DMS53 treated with DMSO at 0.1 percent for 48 hours (cell line): Measurements from ENCODE around the gene TSPAN18.

Source experiments
- DNase-seq: peaks from one replicate; lab custom pipeline; 2025; ENCODE audit not compliant: unreplicated experiment; lab: John Stamatoyannopoulos, UW

Gene TSPAN18

DNA sequence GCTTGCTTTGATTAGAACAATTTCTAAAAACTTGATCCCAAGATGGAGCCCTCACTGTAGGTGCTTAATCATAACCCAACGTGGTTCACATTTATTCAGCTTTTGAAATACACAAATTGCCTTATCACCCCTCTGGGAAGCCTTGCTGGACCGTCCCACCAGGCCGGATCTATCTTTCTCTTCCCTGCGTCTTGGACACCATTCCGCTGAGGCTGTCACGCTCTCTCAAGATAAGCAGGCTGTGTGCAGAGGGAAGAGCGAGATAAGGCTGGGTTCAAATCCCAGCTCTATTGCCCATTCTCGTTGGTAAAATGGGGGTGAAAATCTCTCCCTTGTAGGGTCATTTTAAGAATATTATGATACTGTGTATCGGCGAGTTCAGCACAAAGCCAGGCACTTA is 244.4 kb downstream of the TSPAN18 start:
- no peak for DNase-seq

DNA sequence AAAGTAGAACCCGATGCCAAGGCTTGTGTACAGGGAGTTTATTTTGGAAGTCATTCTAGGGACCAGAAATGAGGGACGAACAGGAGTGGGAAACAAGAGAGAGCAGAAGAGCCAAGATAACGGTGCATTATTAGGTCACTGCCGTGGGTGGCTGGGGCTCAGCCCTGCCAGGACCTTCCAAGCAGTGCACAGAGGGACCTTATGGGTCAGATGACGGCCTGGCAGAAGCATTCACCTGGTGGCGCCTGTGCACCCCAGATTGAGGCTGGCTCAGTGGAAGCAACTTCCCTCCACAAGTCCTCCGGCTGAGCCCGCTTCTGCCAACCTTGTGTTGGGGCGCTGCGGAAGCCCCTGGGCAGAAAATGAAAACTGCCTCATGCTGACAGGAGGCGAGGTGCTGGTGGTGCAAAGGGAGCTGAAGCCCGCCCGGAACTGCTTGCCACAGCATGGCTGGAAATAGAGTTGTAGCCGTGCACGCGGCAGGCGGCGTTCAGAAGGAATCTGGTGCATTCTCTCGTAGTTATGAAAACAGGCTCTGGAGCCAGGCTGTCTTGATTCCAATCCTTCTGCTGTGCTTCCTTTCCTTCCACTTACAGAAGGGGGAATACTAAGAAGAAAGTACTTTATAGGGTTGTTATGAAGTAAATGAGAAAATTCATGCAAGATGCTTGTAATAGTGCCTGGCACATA is 246.1 kb downstream of the TSPAN18 start:
- no peak for DNase-seq

DNA sequence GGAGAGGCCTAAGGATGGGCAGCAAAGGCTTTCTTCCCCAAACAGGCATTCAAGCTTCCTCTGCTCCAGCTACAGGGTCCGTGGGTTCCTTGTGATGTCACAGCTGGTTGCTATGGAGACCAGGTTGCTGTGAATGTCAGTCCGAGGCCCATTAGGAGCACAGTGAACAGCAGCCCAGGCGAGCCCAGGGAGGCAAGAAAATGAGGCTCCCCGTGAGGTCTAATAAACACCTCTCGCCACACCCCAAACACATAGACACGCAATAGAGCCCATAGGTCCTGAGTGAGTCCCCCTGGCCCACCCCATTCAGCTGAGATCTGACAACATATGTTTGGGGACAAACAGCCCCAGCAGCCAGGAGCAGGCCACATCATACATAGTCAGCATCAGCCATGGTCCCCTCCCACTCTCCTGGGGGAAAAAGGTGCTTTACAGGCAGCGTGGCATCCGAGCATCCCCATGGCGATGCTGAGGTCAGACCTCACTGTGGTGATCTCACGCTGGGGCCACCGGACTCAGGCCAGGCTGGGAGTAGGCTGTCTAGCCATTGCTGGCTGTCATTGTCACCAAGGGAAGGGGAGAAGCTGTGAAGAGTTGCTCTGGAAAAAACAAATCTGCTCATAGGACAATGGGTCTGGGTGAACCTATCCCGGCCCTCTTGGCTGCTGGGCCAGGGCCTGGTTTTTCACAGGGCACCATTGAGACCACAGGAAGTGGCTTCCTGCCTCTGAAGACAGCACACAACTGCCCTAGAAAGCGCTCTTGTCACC is 247.1 kb downstream of the TSPAN18 start:
- DNase-seq = no peak

DNA sequence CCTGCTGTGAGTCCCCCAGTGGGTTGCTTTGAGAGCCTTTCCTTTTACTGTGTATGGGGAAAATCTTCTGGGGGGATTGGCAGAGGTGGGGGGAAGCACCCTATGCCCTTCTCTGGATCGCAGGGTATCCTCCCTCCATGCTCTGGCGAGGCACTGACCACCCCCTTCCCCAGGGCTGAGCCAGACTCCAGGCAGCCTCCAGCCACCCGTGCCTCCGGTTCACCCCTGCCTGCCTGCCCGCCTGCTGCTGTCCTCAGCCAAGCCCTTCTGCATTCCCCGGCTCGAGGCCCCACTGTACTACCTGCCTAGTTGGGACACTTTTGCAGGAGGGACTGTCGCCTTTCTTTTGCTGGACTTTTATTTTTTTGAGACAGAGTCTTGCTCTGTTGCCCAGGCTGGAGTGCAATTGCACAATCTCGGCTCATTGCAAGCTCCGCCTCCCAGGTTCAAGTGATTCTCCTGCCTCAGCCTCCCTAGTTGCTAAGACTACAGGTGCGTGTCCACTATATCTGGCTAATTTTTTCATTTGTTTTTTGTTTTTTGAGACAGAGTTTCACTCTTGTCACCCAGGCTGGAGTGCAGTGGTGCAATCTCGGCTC is 247.7 kb downstream of the TSPAN18 start:
- no peak for DNase-seq

DNA sequence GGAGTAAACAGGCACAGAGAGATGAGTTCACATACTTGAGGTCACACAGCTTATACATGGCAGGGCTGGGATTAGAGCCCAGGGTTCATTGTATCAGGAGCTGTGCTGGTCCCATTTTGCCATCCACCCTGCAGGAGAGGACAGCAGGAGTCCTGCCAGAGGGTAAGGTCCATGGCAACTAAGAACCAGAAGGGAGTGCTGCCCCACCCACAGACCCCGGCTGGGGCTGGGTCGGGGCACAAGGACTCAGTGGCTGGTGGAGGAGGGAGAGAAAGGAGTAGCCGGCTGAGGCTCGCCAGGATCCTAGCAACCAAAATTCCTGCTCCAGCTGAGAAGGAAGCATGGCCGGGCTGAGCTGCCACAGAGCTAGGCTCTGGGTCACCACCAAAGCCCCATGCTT is 249.8 kb downstream of the TSPAN18 start:
- no peak for DNase-seq

DNA sequence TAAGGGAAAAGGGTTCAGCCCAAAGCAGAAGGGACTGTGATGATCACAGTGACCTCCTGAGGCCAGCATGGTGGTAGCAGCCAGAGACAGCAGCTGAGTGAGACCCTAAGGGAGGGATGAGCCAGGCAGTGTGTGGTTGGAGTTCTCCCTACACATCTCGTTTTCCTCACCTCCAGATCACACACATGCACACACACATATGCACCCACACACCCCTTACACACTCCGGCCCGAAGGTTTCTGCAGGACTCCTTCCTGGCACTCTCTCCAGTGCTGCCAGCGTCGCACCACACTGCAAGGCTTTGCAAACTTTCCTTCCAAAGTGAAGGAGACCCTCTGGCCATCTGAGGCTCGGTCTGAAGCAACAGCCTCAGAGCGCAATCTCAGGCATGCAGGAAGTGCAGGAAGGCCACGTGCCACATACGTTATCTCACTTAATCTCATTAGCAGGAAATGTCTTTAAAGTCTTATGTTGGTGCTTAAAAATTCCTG is 250.8 kb downstream of the TSPAN18 start:
- peak; percentile 29 for DNase-seq

DNA sequence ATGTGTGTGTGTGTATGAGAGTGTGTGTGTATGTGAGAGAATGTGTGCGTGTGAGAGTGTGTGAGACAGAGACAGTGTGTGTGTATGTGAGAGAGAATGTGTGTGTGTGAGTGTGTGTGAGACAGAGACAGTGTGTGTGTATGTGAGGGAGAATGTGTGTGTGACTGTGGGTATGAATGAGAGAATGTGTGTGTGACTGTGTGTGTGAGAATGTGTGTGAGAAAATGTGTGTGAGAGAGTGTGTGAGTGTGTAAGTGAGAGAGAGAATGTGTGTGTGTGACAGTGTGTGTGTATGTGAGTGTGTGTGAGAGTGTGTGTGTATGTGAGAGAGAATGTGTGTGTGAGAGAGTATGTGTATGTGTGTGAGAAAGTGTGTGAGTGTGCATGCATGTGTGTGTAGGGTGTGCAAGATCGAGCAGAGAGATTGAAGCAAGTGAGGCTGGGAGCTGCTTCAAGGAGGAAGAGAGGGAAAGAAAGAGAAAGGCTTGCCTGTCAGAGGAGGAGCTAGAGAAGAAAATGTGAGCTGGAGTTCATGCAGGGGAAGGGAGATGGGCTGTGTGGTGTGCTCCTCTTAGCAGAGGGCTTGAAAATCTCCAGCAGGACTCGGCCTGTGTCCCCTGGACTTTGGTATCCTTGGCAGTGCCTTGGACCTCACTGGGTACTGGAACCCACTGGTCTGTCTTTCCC is 251.7 kb downstream of the TSPAN18 start:
- DNase-seq = no peak

DNA sequence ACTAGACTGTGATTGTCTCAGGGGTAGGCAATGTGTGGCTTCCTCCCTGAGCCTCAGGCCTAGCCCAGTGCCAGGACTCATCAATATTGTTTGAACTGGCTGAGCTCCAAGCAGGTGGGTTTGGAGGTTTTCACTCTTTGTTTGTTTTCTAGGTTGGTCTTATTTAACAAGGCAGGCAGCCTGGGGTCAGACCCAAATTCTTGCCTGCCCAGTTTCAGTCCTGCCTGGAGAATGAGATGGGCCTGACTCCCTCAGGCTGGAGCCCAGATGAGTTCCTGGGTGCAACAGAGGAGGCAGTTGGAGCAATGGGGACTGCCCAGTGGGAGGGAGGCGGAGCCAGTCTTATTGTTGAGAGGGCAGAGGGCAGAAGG is 252.2 kb downstream of the TSPAN18 start:
- DNase-seq = peak; percentile 89

DNA sequence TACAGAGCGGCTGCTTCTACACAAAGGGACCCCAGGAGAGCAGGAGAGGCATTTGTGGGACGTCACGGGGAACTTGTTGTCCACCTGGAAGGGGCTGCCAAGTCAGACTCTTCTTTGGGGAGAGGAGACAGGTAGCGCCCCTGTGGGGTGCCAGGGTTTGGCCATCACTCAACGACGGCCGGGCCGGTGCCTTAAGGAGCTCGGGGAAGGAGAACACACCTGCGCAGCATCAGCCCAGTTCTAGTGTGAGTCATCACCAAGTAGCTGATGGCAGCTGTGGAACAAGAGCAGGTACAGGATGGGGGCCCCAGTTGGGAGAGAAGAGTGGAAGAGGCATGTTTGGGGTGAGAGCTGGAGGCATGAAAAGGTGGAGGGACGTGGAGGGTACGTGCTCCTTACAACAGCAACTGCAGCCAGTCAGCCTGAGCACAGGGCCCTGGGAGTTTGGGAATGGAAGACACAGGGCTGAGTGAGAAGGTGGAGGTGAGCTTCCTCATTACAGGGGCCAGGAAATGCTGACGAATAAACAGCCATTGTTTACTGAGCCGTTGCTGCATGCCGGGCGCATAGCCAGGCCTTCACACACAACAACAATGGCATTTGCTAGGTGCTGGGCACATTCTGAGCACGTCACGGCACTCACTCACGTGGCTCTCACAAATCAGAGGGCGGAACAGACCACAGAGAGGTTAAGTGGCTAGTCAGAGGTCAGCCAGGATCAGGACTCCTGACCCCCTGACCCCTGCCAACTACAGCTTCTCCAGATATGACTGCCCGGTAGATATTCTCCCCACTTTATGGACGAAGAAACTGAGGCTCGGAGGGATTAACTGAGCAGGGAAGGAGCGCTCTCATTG is 253.0 kb downstream of the TSPAN18 start:
- peak; percentile 91 for DNase-seq

DNA sequence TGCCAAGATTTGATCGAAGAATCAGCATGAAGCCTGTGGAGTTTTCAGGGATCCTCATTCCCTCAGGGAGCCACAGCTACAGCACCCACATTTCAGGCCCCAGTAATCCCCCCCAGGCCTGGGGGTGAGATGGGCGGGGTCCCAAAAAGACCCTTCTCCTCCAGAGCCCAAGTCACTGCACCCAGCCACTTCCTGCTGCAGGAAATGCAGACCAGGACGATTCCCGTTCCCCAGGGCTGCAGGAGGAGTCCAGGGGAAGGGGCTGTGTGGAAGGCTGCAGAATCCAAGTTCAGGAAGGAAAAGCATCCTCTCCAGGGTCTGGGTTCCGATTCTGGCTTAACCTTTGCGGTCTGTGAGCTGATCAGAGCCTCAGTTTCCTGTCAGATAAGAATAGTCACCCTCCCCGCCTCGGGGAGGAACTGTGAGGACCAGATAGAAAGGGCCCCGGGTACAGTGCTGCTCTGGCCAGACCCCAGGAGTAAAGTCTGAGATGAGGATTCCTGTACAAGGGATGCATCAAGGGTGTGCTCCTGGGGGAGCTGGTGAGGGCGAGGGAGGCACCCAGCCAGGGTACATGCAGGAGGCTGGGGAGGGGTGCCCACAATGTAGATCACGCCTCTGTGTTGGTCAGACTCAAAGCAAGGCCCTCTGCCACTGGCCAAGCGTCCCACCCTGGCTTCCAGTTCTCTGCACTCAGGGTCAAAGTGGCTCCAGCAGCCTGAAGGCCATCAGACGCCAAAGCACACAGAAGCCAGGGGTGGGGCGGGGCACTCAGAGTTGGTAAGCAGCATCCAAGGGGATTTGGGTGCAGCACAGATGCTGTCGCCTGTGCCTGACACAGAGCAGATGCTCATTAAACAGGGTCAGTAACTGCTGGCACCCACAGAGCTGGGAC is 254.0 kb downstream of the TSPAN18 start:
- no peak for DNase-seq
